Measurements from ENCODE around the gene KCNT2. TPM values are rescaled to one million over a fixed set of nuclear protein-coding genes. Genes with fewer than 3 reads are reported as not detected.

KCNT2 gene
- total and polyA plus RNA-seq, 2 donors (not counting 3 experiments of a cell fraction or from before 2014, with no cell fraction given), result 0.46 to 1.6 TPM

GRCh38 chr1:196324345-196324744, 283.9 kb downstream of the KCNT2 start:
- H2AFZ ChIP-seq (ENCODE audit: low read depth, low read length), result no peak overlapping the region
- no peak for TF ChIP-seq POLR2AphosphoS5 (IDR thresholded peaks at IDR 0.05; ENCODE audit: insufficient read depth, low read depth, low read length)
- TF ChIP-seq MAX (IDR thresholded peaks at IDR 0.05; ENCODE audit: insufficient read depth, insufficient read length), result no peak
- TF ChIP-seq JUN (IDR thresholded peaks at IDR 0.05; ENCODE audit: borderline replicate concordance, insufficient read depth, insufficient read length, low read depth), result no peak
- TF ChIP-seq MYC (IDR thresholded peaks at IDR 0.05; ENCODE audit: low read depth, low read length), result no peak
- no peak for TF ChIP-seq CTCF (IDR thresholded peaks at IDR 0.05; ENCODE audit: extremely low read depth in 1 of 2, insufficient read depth in 1 of 2, low read depth in 1 of 2, low read length in 2 of 2)
- no peak for TF ChIP-seq POLR2A (IDR thresholded peaks at IDR 0.05; ENCODE audit: low read depth, low read length)
- no peak for TF ChIP-seq FOS (IDR thresholded peaks at IDR 0.05; ENCODE audit: borderline replicate concordance, insufficient read depth, low read length)
- TF ChIP-seq GATA2 (IDR thresholded peaks at IDR 0.05; ENCODE audit: insufficient read depth, insufficient read length, low read depth, low read length), result no peak
- no peak for TF ChIP-seq EZH2 (IDR thresholded peaks at IDR 0.05; ENCODE audit: borderline replicate concordance, low read depth, low read length, severe bottlenecking)
- POLR2A ChIA-PET, result no interaction called here
- H3K27me3 ChIP-seq (ENCODE audit: control insufficient read depth in 2 of 2, insufficient read depth in 2 of 2, low read length in 2 of 2), result no peaks in the 10 kb centered on the region
- H3K9me1 ChIP-seq (replicated peaks; ENCODE audit: control insufficient read depth, extremely low read depth, insufficient read depth, low read length), result no peaks in the 10 kb centered on the region
- no peaks in the 10 kb centered on the region for H3K79me2 ChIP-seq (ENCODE audit: control insufficient read depth, insufficient read depth, low read length)
- H3K36me3 ChIP-seq (ENCODE audit: control insufficient read depth in 2 of 2, extremely low read depth in 1 of 2, insufficient read depth in 2 of 2, low read length in 2 of 2), result peaks cover 0 to 2% of the 10 kb centered on the region in 2 experiments
- FAIRE-seq, result no peak
- no TSS peak for BruUV-seq (replicated peaks)
- no peak overlapping the region for H3K4me2 ChIP-seq (ENCODE audit: insufficient read depth, low read length)
- H3K9ac ChIP-seq (replicated peaks; ENCODE audit: extremely low read depth, insufficient read depth, low read length), result no peak overlapping the region
- no peak overlapping the region for H3K4me3 ChIP-seq (replicated peaks in 1 of 3; ENCODE audit: insufficient read depth in 1 of 3, low read depth in 1 of 3, low read length in 3 of 3)
- H3K9me3 ChIP-seq (replicated peaks; ENCODE audit: control insufficient read depth, insufficient read depth, low read length), result no peaks in the 10 kb centered on the region
- dilution Hi-C loops (cut with MboI; ENCODE audit: extremely low pct_ligation_motif_present, low sequenced_read_pairs), result no loop called here
- intact Hi-C loops (cut with micrococcal nuclease), result no loop called here
- no peak overlapping the region for H3K27ac ChIP-seq (ENCODE audit: insufficient read depth, low read depth, low read length)
- H4K20me1 ChIP-seq (replicated peaks; ENCODE audit: control insufficient read depth, extremely low read depth, insufficient read depth, low read length), result no peaks in the 10 kb centered on the region
- no peak for DNase-seq (ENCODE audit: low read depth, low spot score)
- CTCF ChIA-PET, result no interaction called here
- H3K4me1 ChIP-seq (ENCODE audit: control insufficient read depth, extremely low read depth, insufficient read depth, low read length), result no peaks in the 10 kb centered on the region
